ENCODE data around the gene SRRD. TPM values are rescaled to one million over a fixed set of nuclear protein-coding genes. Genes with fewer than 3 reads are reported as not detected.

SRRD gene
- total RNA-seq, 6 experiments from 2014 or later: 11.4 to 15.2 (median 11.8) TPM

DNA sequence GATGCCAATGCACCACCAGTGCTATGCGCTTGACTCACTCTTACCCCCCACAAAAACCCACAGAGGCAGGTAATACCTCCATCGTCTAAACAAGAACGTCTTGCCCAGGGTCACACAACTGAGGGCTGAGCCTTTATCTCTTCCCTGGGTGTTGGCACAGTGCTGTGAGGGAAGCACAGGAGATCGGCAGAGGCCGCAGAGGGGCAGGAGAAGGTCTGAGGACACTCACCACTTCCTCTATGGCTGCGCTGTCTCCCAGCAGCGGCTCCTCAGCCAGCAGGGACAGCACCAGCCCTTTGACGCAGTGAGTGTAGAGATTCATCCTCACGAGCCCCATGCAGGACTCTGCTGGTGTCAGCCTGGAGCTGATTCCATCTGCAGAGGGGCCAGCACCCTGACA lies 20.0 kb upstream of the SRRD start:
- DNase-seq (no peak), ATAC-seq (peak; percentile 16 to 39 (median 21))
- H3K27ac ChIP-seq: no peak overlapping the region
- peaks cover 0 to 9% (median 0%) of the 10 kb centered on the region in 4 donors for H3K4me1 ChIP-seq
- peaks cover 0 to 55% (median 17%) of the 10 kb centered on the region in 4 donors for H3K36me3 ChIP-seq
- no peak overlapping the region for H3K4me3 ChIP-seq
- intact Hi-C loops (cut with DNase I): no loop called here
- H3K9me3 ChIP-seq: no peaks in the 10 kb centered on the region
- WGBS (ENCODE audit: insufficient coverage, low coverage, low lambda C conversion rate, missing lambda C conversion rate): 60% methylated on average over 1 of the region's 9 CpGs
- H3K27me3 ChIP-seq: no peaks in the 10 kb centered on the region
- TF ChIP-seq, protein P1, sequence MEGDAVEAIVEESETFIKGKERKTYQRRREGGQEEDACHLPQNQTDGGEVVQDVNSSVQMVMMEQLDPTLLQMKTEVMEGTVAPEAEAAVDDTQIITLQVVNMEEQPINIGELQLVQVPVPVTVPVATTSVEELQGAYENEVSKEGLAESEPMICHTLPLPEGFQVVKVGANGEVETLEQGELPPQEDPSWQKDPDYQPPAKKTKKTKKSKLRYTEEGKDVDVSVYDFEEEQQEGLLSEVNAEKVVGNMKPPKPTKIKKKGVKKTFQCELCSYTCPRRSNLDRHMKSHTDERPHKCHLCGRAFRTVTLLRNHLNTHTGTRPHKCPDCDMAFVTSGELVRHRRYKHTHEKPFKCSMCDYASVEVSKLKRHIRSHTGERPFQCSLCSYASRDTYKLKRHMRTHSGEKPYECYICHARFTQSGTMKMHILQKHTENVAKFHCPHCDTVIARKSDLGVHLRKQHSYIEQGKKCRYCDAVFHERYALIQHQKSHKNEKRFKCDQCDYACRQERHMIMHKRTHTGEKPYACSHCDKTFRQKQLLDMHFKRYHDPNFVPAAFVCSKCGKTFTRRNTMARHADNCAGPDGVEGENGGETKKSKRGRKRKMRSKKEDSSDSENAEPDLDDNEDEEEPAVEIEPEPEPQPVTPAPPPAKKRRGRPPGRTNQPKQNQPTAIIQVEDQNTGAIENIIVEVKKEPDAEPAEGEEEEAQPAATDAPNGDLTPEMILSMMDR (IDR thresholded peaks at IDR 0.05): no peak
- TF ChIP-seq POLR2A (IDR thresholded peaks at IDR 0.05): no peak

DNA sequence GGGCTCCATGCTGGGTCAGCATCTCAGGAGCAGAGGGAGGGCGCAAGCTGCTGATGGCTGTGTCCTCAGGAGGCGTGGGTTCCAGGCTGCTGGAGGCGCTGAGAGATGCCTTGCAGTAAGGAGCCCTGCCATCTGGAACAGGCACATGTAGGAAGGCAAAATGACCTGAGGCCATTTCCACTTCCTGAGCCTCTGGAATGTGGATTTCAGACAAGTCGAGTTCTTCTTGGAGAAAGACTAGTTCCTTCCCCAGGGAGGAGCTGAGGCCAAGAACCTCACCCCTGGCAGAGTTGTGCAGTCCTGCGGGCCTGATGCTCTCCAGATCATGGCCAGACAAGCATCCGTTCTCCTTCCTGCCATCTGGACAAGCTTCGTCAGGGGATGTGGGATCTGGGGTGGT lies 19.4 kb upstream of the SRRD start:
- Histone ChIP-seq H3K4me3 (no peak overlapping the region), H3K27ac (no peak overlapping the region), H3K27me3 (no peaks in the 10 kb centered on the region), H3K9me3 (no peaks in the 10 kb centered on the region), H3K4me1 (peaks cover 0 to 9% (median 0%) of the 10 kb centered on the region in 4 donors), H3K36me3 (peaks cover 0 to 61% (median 19%) of the 10 kb centered on the region in 4 donors)
- intact Hi-C loops (cut with DNase I): no loop called here
- no peak for TF ChIP-seq POLR2A (IDR thresholded peaks at IDR 0.05)
- TF ChIP-seq, protein P1 (IDR thresholded peaks at IDR 0.05): no peak
- DNase-seq (no peak), ATAC-seq (peak in 2 of 4 donors; percentile 12 to 32)
- no CpG with 5 or more reads among the region's 7 CpGs for WGBS (ENCODE audit: insufficient coverage, low coverage, low lambda C conversion rate, missing lambda C conversion rate)

DNA sequence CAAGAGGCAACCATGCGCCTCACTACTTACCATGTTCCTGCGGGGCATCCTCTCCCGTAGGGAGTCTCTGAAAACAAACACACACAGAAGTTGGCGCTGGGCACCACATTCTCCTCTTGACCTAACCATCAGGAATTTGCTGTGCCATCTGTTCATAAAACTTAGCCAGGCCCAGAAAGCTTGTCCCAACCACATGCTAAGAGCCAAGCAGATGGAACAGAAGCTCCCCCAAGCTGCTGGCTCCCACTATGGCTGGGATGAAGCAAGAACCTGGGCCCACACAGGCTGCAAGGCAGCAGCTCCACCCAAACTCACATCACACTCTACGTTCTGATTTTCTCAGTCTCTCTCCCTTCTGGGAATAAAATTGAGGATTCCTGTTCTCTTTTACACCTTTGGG lies 17.5 kb upstream of the SRRD start:
- intact Hi-C loops (cut with DNase I): no loop called here
- WGBS (ENCODE audit: insufficient coverage, low coverage, low lambda C conversion rate, missing lambda C conversion rate): 83% methylated on average over 3 of the region's 5 CpGs
- DNase-seq: no peak

DNA sequence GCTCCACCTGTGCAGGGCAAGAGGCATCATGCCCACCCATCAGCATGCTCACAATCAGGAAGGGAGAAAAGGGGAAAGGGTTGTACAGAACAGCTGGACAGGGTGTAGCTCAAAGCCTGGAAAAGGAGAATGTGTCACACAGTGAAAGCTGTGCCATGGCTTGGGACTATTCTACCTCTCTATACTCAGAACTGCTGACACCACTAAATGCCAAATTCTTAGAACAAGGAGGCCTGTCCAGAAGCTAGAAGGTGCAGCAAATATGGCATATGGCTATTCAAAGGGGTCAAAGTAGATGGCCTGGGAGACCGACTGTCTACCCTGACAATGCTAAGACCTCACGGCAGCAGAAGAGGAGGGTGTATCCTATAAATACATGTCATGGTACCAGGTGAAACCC lies 12.9 kb upstream of the SRRD start:
- intact Hi-C loops (cut with DNase I): no loop called here
- TF ChIP-seq POLR2A (IDR thresholded peaks at IDR 0.05): no peak
- TF ChIP-seq, protein P1 (IDR thresholded peaks at IDR 0.05): no peak
- 80% methylated on average over 1 of the region's 2 CpGs for WGBS (ENCODE audit: insufficient coverage, low coverage, low lambda C conversion rate, missing lambda C conversion rate)
- Histone ChIP-seq H3K27ac (no peak overlapping the region), H3K4me3 (no peak overlapping the region), H3K9me3 (no peaks in the 10 kb centered on the region), H3K4me1 (no peaks in the 10 kb centered on the region), H3K27me3 (no peaks in the 10 kb centered on the region), H3K36me3 (peaks cover 12 to 85% (median 35%) of the 10 kb centered on the region in 4 donors)
- DNase-seq (no peak), ATAC-seq (no peak)

More for the DNA sequence above, 17.5 kb upstream of the SRRD start:
- Histone ChIP-seq H3K36me3 (peaks cover 3 to 77% (median 28%) of the 10 kb centered on the region in 4 donors), H3K4me3 (no peak overlapping the region), H3K9me3 (no peaks in the 10 kb centered on the region), H3K4me1 (peaks cover 0 to 9% (median 0%) of the 10 kb centered on the region in 4 donors), H3K27me3 (no peaks in the 10 kb centered on the region), H3K27ac (no peak overlapping the region)
- no peak for ATAC-seq
- TF ChIP-seq POLR2A (IDR thresholded peaks at IDR 0.05): no peak
- TF ChIP-seq, protein P1 (IDR thresholded peaks at IDR 0.05): no peak

DNA sequence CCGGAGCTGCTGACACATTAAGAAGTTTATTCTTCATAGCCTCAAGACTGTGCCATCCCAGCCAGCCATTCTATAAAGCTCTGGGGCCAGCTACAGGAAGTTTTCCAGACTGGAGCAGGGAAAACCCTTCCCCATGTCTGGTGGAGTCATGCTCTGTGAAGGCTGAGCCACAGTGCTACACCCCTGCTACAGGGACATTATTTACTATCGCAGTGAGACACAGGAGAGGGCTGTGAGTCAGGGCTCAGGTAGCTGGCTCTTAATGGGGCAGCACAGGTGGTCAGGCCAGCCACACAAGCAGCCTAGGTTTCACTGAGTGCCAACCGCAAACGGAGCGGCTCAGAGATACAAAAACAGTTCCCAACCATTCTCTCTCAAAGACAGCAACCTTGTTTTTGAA lies 12.2 kb upstream of the SRRD start:
- DNase-seq: no peak
- no peaks in the 10 kb centered on the region for H3K27me3 ChIP-seq
- no peak overlapping the region for H3K27ac ChIP-seq
- peaks cover 12 to 85% (median 35%) of the 10 kb centered on the region in 4 donors for H3K36me3 ChIP-seq
- intact Hi-C loops (cut with DNase I): no loop called here
- peak in 1 of 4 donors; percentile 66 for ATAC-seq
- no peaks in the 10 kb centered on the region for H3K9me3 ChIP-seq
- WGBS (ENCODE audit: insufficient coverage, low coverage, low lambda C conversion rate, missing lambda C conversion rate): 78% methylated on average over 5 of the region's 5 CpGs
- H3K4me1 ChIP-seq: no peaks in the 10 kb centered on the region
- H3K4me3 ChIP-seq: no peak overlapping the region
- TF ChIP-seq, protein P1 (IDR thresholded peaks at IDR 0.05): no peak
- TF ChIP-seq POLR2A (IDR thresholded peaks at IDR 0.05): no peak
